Measurements from ENCODE around the gene KREMEN2. TPM values are rescaled to one million over a fixed set of nuclear protein-coding genes. Genes with fewer than 3 reads are reported as not detected.

The KREMEN2 gene
- total RNA-seq, 1 donor from 2014 or later: 0.31 TPM

GRCh38 chr16:2934450-2934849, 29.6 kb upstream of the KREMEN2 start:
- Mint-ChIP-seq H3K36me3 (ENCODE audit: insufficient read depth) (peaks cover 6% of the 10 kb centered on the region), H3K4me1 (ENCODE audit: low read depth) (no peaks in the 10 kb centered on the region), H3K4me3 (ENCODE audit: low read depth) (no peak overlapping the region), H3K27me3 (no peaks in the 10 kb centered on the region), H3K9me3 (ENCODE audit: low read depth) (no peaks in the 10 kb centered on the region), H3K27ac (peak overlapping the region; percentile 58)
- TF ChIP-seq CTCF (IDR thresholded peaks at IDR 0.05; ENCODE audit: unreplicated experiment): no peak
- no peak for DNase-seq (ENCODE audit: low spot score, unreplicated experiment)

- no peak for DNase-seq (ENCODE audit: low spot score, unreplicated experiment)
- TF ChIP-seq CTCF (IDR thresholded peaks at IDR 0.05; ENCODE audit: unreplicated experiment): no peak
- Mint-ChIP-seq H3K36me3 (ENCODE audit: insufficient read depth) (peaks cover 6% of the 10 kb centered on the region), H3K27ac (no peak overlapping the region), H3K4me1 (ENCODE audit: low read depth) (no peaks in the 10 kb centered on the region), H3K4me3 (ENCODE audit: low read depth) (no peak overlapping the region), H3K27me3 (no peaks in the 10 kb centered on the region), H3K9me3 (ENCODE audit: low read depth) (no peaks in the 10 kb centered on the region)
These were observed 27.6 kb upstream of the KREMEN2 start for GRCh38 chr16:2936436-2937011.

- Mint-ChIP-seq H3K36me3 (ENCODE audit: insufficient read depth) (peaks cover 6% of the 10 kb centered on the region), H3K4me1 (ENCODE audit: low read depth) (no peaks in the 10 kb centered on the region), H3K9me3 (ENCODE audit: low read depth) (no peaks in the 10 kb centered on the region), H3K27me3 (no peaks in the 10 kb centered on the region), H3K4me3 (ENCODE audit: low read depth) (no peak overlapping the region), H3K27ac (no peak overlapping the region)
- DNase-seq (ENCODE audit: low spot score, unreplicated experiment): no peak
- no peak for TF ChIP-seq CTCF (IDR thresholded peaks at IDR 0.05; ENCODE audit: unreplicated experiment)
These were observed 26.9 kb upstream of the KREMEN2 start for GRCh38 chr16:2937170-2937569.

- Mint-ChIP-seq H3K9me3 (ENCODE audit: low read depth) (no peaks in the 10 kb centered on the region), H3K4me3 (ENCODE audit: low read depth) (no peak overlapping the region), H3K36me3 (ENCODE audit: insufficient read depth) (peaks cover 8% of the 10 kb centered on the region), H3K27ac (no peak overlapping the region), H3K4me1 (ENCODE audit: low read depth) (no peaks in the 10 kb centered on the region), H3K27me3 (no peaks in the 10 kb centered on the region)
- TF ChIP-seq CTCF (IDR thresholded peaks at IDR 0.05; ENCODE audit: unreplicated experiment): no peak
- DNase-seq (ENCODE audit: low spot score, unreplicated experiment): no peak
These were observed 25.9 kb upstream of the KREMEN2 start for GRCh38 chr16:2938206-2938605.

GRCh38 chr16:2939968-2940367, 24.1 kb upstream of the KREMEN2 start:
- no peak overlapping the region for H3K27ac Mint-ChIP-seq
- DNase-seq (ENCODE audit: low spot score, unreplicated experiment): no peak
- no peak for TF ChIP-seq CTCF (IDR thresholded peaks at IDR 0.05; ENCODE audit: unreplicated experiment)
- no peaks in the 10 kb centered on the region for H3K27me3 Mint-ChIP-seq
- H3K9me3 Mint-ChIP-seq (ENCODE audit: low read depth): no peaks in the 10 kb centered on the region
- peaks cover 7% of the 10 kb centered on the region for H3K36me3 Mint-ChIP-seq (ENCODE audit: insufficient read depth)
- H3K4me1 Mint-ChIP-seq (ENCODE audit: low read depth): no peaks in the 10 kb centered on the region
- no peak overlapping the region for H3K4me3 Mint-ChIP-seq (ENCODE audit: low read depth)

Measured in progenitor cell of endocrine pancreas (in vitro differentiated cells).